ENCODE results near the gene ZNF331.

GRCh38 chr19:53549340-53549739 lies 11.4 kb downstream of the ZNF331 start:
- no peak for TF ChIP-seq CTCF (IDR thresholded peaks at IDR 0.05)
- no peak for TF ChIP-seq POLR2A (IDR thresholded peaks at IDR 0.05)

Measured in thyroid gland (tissue), 4 donors.